HepG2 (cell line): ENCODE results near the gene FUT6. TPM values are rescaled to one million over a fixed set of nuclear protein-coding genes. Genes with fewer than 3 reads are reported as not detected.
A peak's percentile ranks its signal among the peaks of the same experiment; 100 is the strongest.

Source experiments
- BCL3 ChIP-seq: sonication (generic); formaldehyde crosslinking; IDR thresholded peaks from 2 replicates; pipeline ENCODE4 v1.5.1; 2020; ENCODE audit warnings: mild to moderate bottlenecking, missing genetic modification reagents, moderate library complexity
- EHMT2 ChIP-seq: fragments of 200-600 bp; sonication (generic); IDR thresholded peaks from 2 replicates; pipeline ENCODE4 v1.7.0; 2017; ENCODE audit warnings: antibody characterized with exemption, low read depth, low read length, borderline replicate concordance
- HNRNPUL1 ChIP-seq: fragments of 200-400 bp; formaldehyde crosslinking; IDR thresholded peaks from 2 replicates; pipeline ENCODE4 v1.6.1; 2017; ENCODE audit warnings: low read depth, mild to moderate bottlenecking, low read length, moderate library complexity
- HOXA9 ChIP-seq: sonication (generic); formaldehyde crosslinking; IDR thresholded peaks from 2 replicates; pipeline ENCODE4 v1.8.1; 2022; ENCODE audit warnings: missing genetic modification reagents, mild to moderate bottlenecking, moderate library complexity, borderline replicate concordance
- KMT2A ChIP-seq: sonication (generic); formaldehyde crosslinking; IDR thresholded peaks from 2 replicates; pipeline ENCODE4 v1.4.0; 2020; ENCODE audit warnings: missing genetic modification reagents
- LBX2 ChIP-seq: sonication (generic); formaldehyde crosslinking; IDR thresholded peaks from 2 replicates; pipeline ENCODE4 v1.5.0; 2020; ENCODE audit warnings: missing genetic modification reagents, mild to moderate bottlenecking, borderline replicate concordance
- NCOA2 ChIP-seq: sonication (generic); formaldehyde crosslinking; IDR thresholded peaks from 2 replicates; pipeline ENCODE4 v1.8.0; 2022; ENCODE audit warnings: inconsistent platforms
- RBM39 ChIP-seq: fragments of 200-400 bp; formaldehyde crosslinking; IDR thresholded peaks from one replicate; pipeline ENCODE4 v1.6.1; 2018; ENCODE audit warnings: antibody characterized with exemption, mild to moderate bottlenecking, low read depth, low read length; ENCODE audit not compliant: poor library complexity, severe bottlenecking
- SKIL ChIP-seq: sonication (generic); formaldehyde crosslinking; IDR thresholded peaks from 2 replicates; pipeline ENCODE4 v1.8.0; 2022; ENCODE audit warnings: missing genetic modification reagents, mild to moderate bottlenecking, moderate library complexity, borderline replicate concordance
- SNRNP70 ChIP-seq: fragments of 200-400 bp; formaldehyde crosslinking; IDR thresholded peaks from 2 replicates; pipeline ENCODE4 v1.6.1; 2017; ENCODE audit warnings: mild to moderate bottlenecking, low read depth, low read length, moderate library complexity
- THAP7 ChIP-seq: sonication (generic); formaldehyde crosslinking; IDR thresholded peaks from 2 replicates; pipeline ENCODE4 v1.8.1; 2023; ENCODE audit warnings: mild to moderate bottlenecking, missing genetic modification reagents
- YY1 ChIP-seq: IDR thresholded peaks from 2 replicates; pipeline ENCODE4 v1.6.1; 2011; ENCODE audit warnings: low read length, low read depth, moderate library complexity, mild to moderate bottlenecking; ENCODE audit not compliant: insufficient read depth, insufficient replicate concordance
- ZBTB3 ChIP-seq: sonication (generic); formaldehyde crosslinking; IDR thresholded peaks from 2 replicates; pipeline ENCODE4 v1.4.0; 2020; ENCODE audit warnings: low read depth, mild to moderate bottlenecking, moderate library complexity, missing genetic modification reagents, borderline replicate concordance
- ZNF33B ChIP-seq: sonication (generic); formaldehyde crosslinking; IDR thresholded peaks from 2 replicates; pipeline ENCODE4 v1.5.1; 2020; ENCODE audit warnings: mild to moderate bottlenecking, missing genetic modification reagents
- ZNF605 ChIP-seq: sonication (generic); formaldehyde crosslinking; IDR thresholded peaks from 2 replicates; pipeline ENCODE4 v1.8.0; 2022; ENCODE audit warnings: mild to moderate bottlenecking, missing genetic modification reagents
- ZNF691 ChIP-seq: sonication (generic); formaldehyde crosslinking; IDR thresholded peaks from 2 replicates; pipeline ENCODE4 v1.4.0; 2020; ENCODE audit warnings: missing genetic modification reagents, low read depth, mild to moderate bottlenecking, borderline replicate concordance
- ZSCAN29 ChIP-seq: sonication (generic); formaldehyde crosslinking; conservative IDR thresholded peaks from 2 replicates; pipeline ENCODE4 v1.4.0; 2020; ENCODE audit warnings: mild to moderate bottlenecking, missing genetic modification reagents
- ZSCAN5A ChIP-seq: sonication (generic); formaldehyde crosslinking; IDR thresholded peaks from 2 replicates; pipeline ENCODE4 v1.8.0; 2022; ENCODE audit warnings: mild to moderate bottlenecking, missing genetic modification reagents, borderline replicate concordance
- polyA plus RNA-seq, 8 experiments: library from polyadenylated mRNA; depleted of rRNA in 3 of 8; stranded (reverse) in 7 of 8; unstranded in 1 of 8; fragments of >200 nt; fragmentation: Illumina TruSeq in 4 of 8; extraction: Trizol in 4 of 8; gene quantifications; 2 replicates each; pipeline versions ENCODE4 v1.2.1 to v1.2.3, GENCODE V29; 2011 to 2016; ENCODE audit warnings: low read depth in 4 of 8, missing spikeins in 1 of 8, mixed read lengths in 1 of 8; ENCODE audit not compliant: insufficient read depth in 1 of 8
- total RNA-seq, 5 experiments: library from RNA; depleted of rRNA; stranded (reverse); fragments of >200 nt; fragmentation: Illumina TruSeq; extraction: Trizol; gene quantifications; 2 replicates each; pipeline ENCODE4 v1.2.3, GENCODE V29; 2016; ENCODE audit warnings: low read depth in 1 of 5

The FUT6 gene
- total and polyA plus RNA-seq, 2 of the 13 experiments (the other 11 are each of a cell fraction or from before 2014, with no cell fraction given): 8.2 to 27.7 TPM

GRCh38 chr19:5790559-5791520 is 48.7 kb downstream of the FUT6 start, which contains the start of gene DUS3L (continued):
- TF ChIP-seq ZSCAN29 (CRISPR knock-in tag): peak; percentile 69; the same call in 1 of the 2 replicates
- peak; percentile 53; the same call in 1 of the 2 replicates for TF ChIP-seq ZNF33B (CRISPR knock-in tag)
- no peak for TF ChIP-seq SKIL (CRISPR knock-in tag)
- TF ChIP-seq ZNF691 (CRISPR knock-in tag): peak; percentile 44; the same call in 1 of the 2 replicates
- no peak for TF ChIP-seq ZSCAN5A (CRISPR knock-in tag)
- TF ChIP-seq YY1: peak; percentile 72
- TF ChIP-seq KMT2A (CRISPR knock-in tag): no peak
- TF ChIP-seq SNRNP70: no peak
- TF ChIP-seq LBX2: peak; percentile 72; the same call in 1 of the 2 replicates
- TF ChIP-seq THAP7 (CRISPR knock-in tag): 0 out of 2 replicates have a peak, but pooled peaks have one; percentile 41
- peak; percentile 90 for TF ChIP-seq RBM39
- TF ChIP-seq NCOA2 (CRISPR knock-in tag): peak; percentile 42
- TF ChIP-seq ZBTB3 (CRISPR knock-in tag): peak; percentile 79; the same call in 1 of the 2 replicates
- peak; percentile 77 for TF ChIP-seq ZNF605 (CRISPR knock-in tag)
- TF ChIP-seq HNRNPUL1: no peak
- peak; percentile 95 for TF ChIP-seq BCL3 (CRISPR knock-in tag)
- no peak; the same call in 1 of the 2 replicates for TF ChIP-seq EHMT2
- no peak for TF ChIP-seq HOXA9 (CRISPR knock-in tag)
